ENCODE data around the gene FRMPD2. TPM values are rescaled to one million over a fixed set of nuclear protein-coding genes. Genes with fewer than 3 reads are reported as not detected.

FRMPD2 gene
- total RNA-seq, 1 donor from 2014 or later, result not detected

Other genes with a start within 250 kb of the FRMPD2 start
- 38.4 TPM for gene MAPK8, start 32.0 kb upstream of the FRMPD2 start, total RNA-seq

Data from left ventricle myocardium superior (tissue), 1 donor.